Caco-2 (cell line): Measurements from ENCODE around the gene CDHR5. TPM values are rescaled to one million over a fixed set of nuclear protein-coding genes. Genes with fewer than 3 reads are reported as not detected.
A peak's percentile ranks its signal among the peaks of the same experiment; 100 is the strongest.

ENCODE experiments used
- BruUV-seq: library from RNA; stranded (reverse); fragments of 400-500 nt; replicated peaks from 2 replicates; lab custom pipeline; 2021; lab: Mats Ljungman, UMichigan
- CTCF ChIA-PET: fragments of 300-600 bp; sonication (Branson Sonifier 250); formaldehyde crosslinking; loops from one replicate; lab custom pipeline; 2022; ENCODE audit warnings: antibody characterized with exemption; lab: Charles Lee
- POLR2A ChIA-PET: fragments of 300-600 bp; sonication (Branson Sonifier 250); formaldehyde crosslinking; loops from one replicate; lab custom pipeline; 2022; ENCODE audit warnings: antibody characterized with exemption; lab: Charles Lee
- DNase-seq, 2 experiments: peaks; one replicate each; pipeline versions ENCODE4 v3.0.0 to v3.0.0-alpha.2; 2020 to 2022
- H3K27me3 ChIP-seq: replicated peaks from 2 replicates; pipeline ENCODE4 v1.6.0; 2011; ENCODE audit warnings: low read length; ENCODE audit not compliant: control insufficient read depth, insufficient read depth
- H3K36me3 ChIP-seq: 2 replicates; pipeline ENCODE4 v1.5.1; 2011; ENCODE audit warnings: low read length; ENCODE audit not compliant: control insufficient read depth, insufficient read depth
- H3K4me1 ChIP-seq: fragments of 250-450 bp; sonication (Bioruptor Pico); 2 replicates; pipeline ENCODE4 v1.5.1; 2020; ENCODE audit warnings: mild to moderate bottlenecking
- H3K4me3 ChIP-seq: 2 replicates; pipeline ENCODE4 v1.5.1; 2011; ENCODE audit warnings: low read depth, mild to moderate bottlenecking, control low read depth, low read length
- H3K9me3 ChIP-seq: fragments of 250-450 bp; sonication (Bioruptor Pico); 2 replicates; pipeline ENCODE4 v1.5.1; 2020; ENCODE audit warnings: mild to moderate bottlenecking, moderate library complexity
- H3K27ac Mint-ChIP-seq: one replicate; pipeline ENCODE4 v1.8.0; 2022; ENCODE audit warnings: mixed read lengths; ENCODE audit not compliant: unreplicated experiment
- H3K27me3 Mint-ChIP-seq: one replicate; pipeline ENCODE4 v1.8.0; 2022; ENCODE audit warnings: mixed read lengths; ENCODE audit not compliant: insufficient read depth, unreplicated experiment
- H3K36me3 Mint-ChIP-seq: one replicate; pipeline ENCODE4 v1.8.0; 2022; ENCODE audit warnings: mild to moderate bottlenecking, mixed read lengths; ENCODE audit not compliant: insufficient read depth, unreplicated experiment
- H3K4me1 Mint-ChIP-seq: one replicate; pipeline ENCODE4 v1.8.0; 2022; ENCODE audit warnings: low read depth, mixed read lengths; ENCODE audit not compliant: unreplicated experiment
- H3K4me3 Mint-ChIP-seq: one replicate; pipeline ENCODE4 v1.8.0; 2022; ENCODE audit warnings: mild to moderate bottlenecking, moderate library complexity, mixed read lengths; ENCODE audit not compliant: unreplicated experiment
- H3K9me3 Mint-ChIP-seq: one replicate; pipeline ENCODE4 v1.8.0; 2022; ENCODE audit warnings: mixed read lengths; ENCODE audit not compliant: unreplicated experiment
- CTCF ChIP-seq, 2 experiments: fragments of 200-600 bp in 1 of 2; IDR thresholded peaks; 1 replicate in 1 of 2; 2 replicates in 1 of 2; pipeline versions ENCODE4 v1.5.1 to v1.8.0; 2011 to 2022; ENCODE audit warnings: antibody characterized with exemption in 1 of 2, control low read depth in 1 of 2, inconsistent platforms in 1 of 2, low read depth in 1 of 2, low read length in 1 of 2, mild to moderate bottlenecking in 1 of 2, moderate library complexity in 1 of 2; ENCODE audit not compliant: insufficient read depth in 1 of 2, severe bottlenecking in 1 of 2, unreplicated experiment in 1 of 2
- intact Hi-C: fragments of 100-400 bp; cut with micrococcal nuclease; formaldehyde crosslinking; loops from one replicate; pipeline ENCODE4 v1.10.0; 2022; ENCODE audit not compliant: unreplicated experiment
- total RNA-seq: library from RNA; stranded (reverse); gene quantifications from 2 replicates; pipeline ENCODE4 v1.2.3, GENCODE V29; 2022

The CDHR5 gene
- total RNA-seq, 1 experiment from 2014 or later, result 42.0 TPM

- peak overlapping the region; percentile 78 for H3K4me3 Mint-ChIP-seq
- TF ChIP-seq CTCF (IDR thresholded peaks at IDR 0.05; ENCODE audit: insufficient read depth in 1 of 2, low read depth in 1 of 2, low read length in 1 of 2, severe bottlenecking in 1 of 2, unreplicated experiment in 1 of 2), result no peak
- peak overlapping the region; percentile 63 for H3K27ac Mint-ChIP-seq
- no TSS peak for BruUV-seq
- Histone ChIP-seq H3K36me3 (no peaks in the 10 kb centered on the region), H3K4me1 (peaks cover 31% of the 10 kb centered on the region), H3K9me3 (no peaks in the 10 kb centered on the region), H3K27me3 (no peaks in the 10 kb centered on the region), H3K4me3 (peak overlapping the region; percentile 100)
- intact Hi-C loops, result loop anchor here (2.0 to 5.0 kb wide), 2 partner anchors 16 to 35 kb away; partner anchors contain the start of genes LMNTD2 and RASSF7
- no peaks in the 10 kb centered on the region for H3K9me3 Mint-ChIP-seq
- no peak for DNase-seq
- ChIA-PET CTCF (no interaction called here), POLR2A (interaction anchor here (0.6 to 2.0 kb wide), 5 partner anchors 8 to 230 kb away, joined by 3 to 17 read pairs (median 5); no protein-coding TSS in a partner anchor)
- no peaks in the 10 kb centered on the region for H3K27me3 Mint-ChIP-seq
- H3K36me3 Mint-ChIP-seq, result peaks cover 28% of the 10 kb centered on the region
- peaks cover 16% of the 10 kb centered on the region for H3K4me1 Mint-ChIP-seq
Measured at GRCh38 chr11:576811-577610, 47.7 kb downstream of the CDHR5 start.

GRCh38 chr11:575996-576768, 48.6 kb downstream of the CDHR5 start, which contains the start of gene PHRF1:
PHRF1 (plus strand) TSS chr11:576470; CDS start chr11:581513, 5,043 bp downstream.
- TF ChIP-seq CTCF (IDR thresholded peaks at IDR 0.05; ENCODE audit: insufficient read depth in 1 of 2, low read depth in 1 of 2, low read length in 1 of 2, severe bottlenecking in 1 of 2, unreplicated experiment in 1 of 2), result no peak
- Mint-ChIP-seq H3K4me1 (peaks cover 22% of the 10 kb centered on the region), H3K27ac (peak within 1 kb of the TSS; percentile 97), H3K27me3 (no peaks in the 10 kb centered on the region), H3K9me3 (no peaks in the 10 kb centered on the region), H3K36me3 (peaks cover 20% of the 10 kb centered on the region), H3K4me3 (peak within 1 kb of the TSS; percentile 78)
- H3K4me3 ChIP-seq, result peak within 1 kb of the TSS; percentile 100
- CTCF ChIA-PET, result interaction anchor here (0.6 to 1.1 kb wide), 8 partner anchors 10 to 120 kb away, joined by 3 to 6 read pairs (median 3); partner anchors contain the start of gene TMEM80
- no peaks in the 10 kb centered on the region for H3K27me3 ChIP-seq
- no peaks in the 10 kb centered on the region for H3K36me3 ChIP-seq
- intact Hi-C loops, result loop anchor here (2.0 to 5.0 kb wide), 2 partner anchors 15 to 36 kb away; partner anchors contain the start of genes LMNTD2 and RASSF7
- peaks cover 36% of the 10 kb centered on the region for H3K4me1 ChIP-seq
- BruUV-seq, result no TSS peak
- POLR2A ChIA-PET, result interaction anchor here (0.5 to 2.0 kb wide), 18 partner anchors 11 to 369 kb away, joined by 3 to 17 read pairs (median 5); partner anchors contain the start of genes BET1L, CEND1, DEAF1 and LMNTD2
- peak; percentile 95 to 97 for DNase-seq
- H3K9me3 ChIP-seq, result no peaks in the 10 kb centered on the region
